Measurements from ENCODE around the gene EPB41L2. TPM values are rescaled to one million over a fixed set of nuclear protein-coding genes. Genes with fewer than 3 reads are reported as not detected.

Gene EPB41L2
- total and polyA plus RNA-seq, 2 donors (not counting 1 experiment from before 2014, with no cell fraction given) = 113 to 264 TPM

DNA sequence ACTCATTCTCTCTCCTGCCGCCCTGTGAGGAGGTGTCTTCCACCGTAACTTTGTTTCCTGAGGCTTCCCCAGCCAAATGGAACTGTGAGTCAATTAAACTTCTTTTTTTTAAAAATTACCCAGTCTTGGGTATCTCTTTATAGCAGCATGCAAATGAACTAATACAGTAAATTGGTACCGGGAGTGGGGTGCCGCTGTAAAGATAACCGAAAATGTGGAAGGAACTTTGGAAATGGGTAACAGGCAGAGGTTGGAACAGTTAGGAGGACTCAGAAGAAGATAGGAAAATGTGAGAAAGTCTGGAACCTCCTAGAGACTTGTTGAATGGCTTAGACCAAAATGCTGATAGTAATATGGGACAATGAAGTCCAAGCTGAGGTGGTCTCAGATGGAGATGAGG lies 55.8 kb downstream of the EPB41L2 start:
- Histone ChIP-seq H2AFZ (ENCODE audit: low read length) (no peak overlapping the region), H3K27ac (ENCODE audit: insufficient read depth, low read length) (no peak overlapping the region), H3K4me3 (replicated peaks in 1 of 4; ENCODE audit: control extremely low read depth in 1 of 4, insufficient read depth in 1 of 4, low read depth in 3 of 4, low read length in 4 of 4) (no peak overlapping the region), H3K79me2 (ENCODE audit: control insufficient read depth, insufficient read depth, low read length) (peaks cover 37% of the 10 kb centered on the region), H3K4me2 (ENCODE audit: extremely low read depth, insufficient read depth, low read length) (no peak overlapping the region), H3K4me1 (ENCODE audit: control insufficient read depth, extremely low read depth, insufficient read depth, low read length) (peaks cover 2% of the 10 kb centered on the region), H3K36me3 (ENCODE audit: control insufficient read depth, insufficient read depth, low read length) (no peaks in the 10 kb centered on the region), H3K9ac (ENCODE audit: insufficient read depth, low read length) (no peak overlapping the region), H3K9me3 (ENCODE audit: control insufficient read depth, insufficient read depth, low read depth, low read length) (peaks cover 2% of the 10 kb centered on the region), H4K20me1 (ENCODE audit: control insufficient read depth, extremely low read depth, insufficient read depth, low read length) (no peaks in the 10 kb centered on the region), H3K27me3 (ENCODE audit: control insufficient read depth, insufficient read depth, low read length) (no peaks in the 10 kb centered on the region)
- TF ChIP-seq, protein P1, sequence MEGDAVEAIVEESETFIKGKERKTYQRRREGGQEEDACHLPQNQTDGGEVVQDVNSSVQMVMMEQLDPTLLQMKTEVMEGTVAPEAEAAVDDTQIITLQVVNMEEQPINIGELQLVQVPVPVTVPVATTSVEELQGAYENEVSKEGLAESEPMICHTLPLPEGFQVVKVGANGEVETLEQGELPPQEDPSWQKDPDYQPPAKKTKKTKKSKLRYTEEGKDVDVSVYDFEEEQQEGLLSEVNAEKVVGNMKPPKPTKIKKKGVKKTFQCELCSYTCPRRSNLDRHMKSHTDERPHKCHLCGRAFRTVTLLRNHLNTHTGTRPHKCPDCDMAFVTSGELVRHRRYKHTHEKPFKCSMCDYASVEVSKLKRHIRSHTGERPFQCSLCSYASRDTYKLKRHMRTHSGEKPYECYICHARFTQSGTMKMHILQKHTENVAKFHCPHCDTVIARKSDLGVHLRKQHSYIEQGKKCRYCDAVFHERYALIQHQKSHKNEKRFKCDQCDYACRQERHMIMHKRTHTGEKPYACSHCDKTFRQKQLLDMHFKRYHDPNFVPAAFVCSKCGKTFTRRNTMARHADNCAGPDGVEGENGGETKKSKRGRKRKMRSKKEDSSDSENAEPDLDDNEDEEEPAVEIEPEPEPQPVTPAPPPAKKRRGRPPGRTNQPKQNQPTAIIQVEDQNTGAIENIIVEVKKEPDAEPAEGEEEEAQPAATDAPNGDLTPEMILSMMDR (conservative IDR thresholded peaks at IDR 0.05 in 1 of 2, IDR thresholded peaks at IDR 0.05 in 1 of 2; ENCODE audit: low read depth in 1 of 2, low read length in 2 of 2) = no peak
- no peak for TF ChIP-seq EZH2 (IDR thresholded peaks at IDR 0.05; ENCODE audit: low read length, missing control alignments)
- DNase-seq (ENCODE audit: low read depth in 2 of 2) = no peak

DNA sequence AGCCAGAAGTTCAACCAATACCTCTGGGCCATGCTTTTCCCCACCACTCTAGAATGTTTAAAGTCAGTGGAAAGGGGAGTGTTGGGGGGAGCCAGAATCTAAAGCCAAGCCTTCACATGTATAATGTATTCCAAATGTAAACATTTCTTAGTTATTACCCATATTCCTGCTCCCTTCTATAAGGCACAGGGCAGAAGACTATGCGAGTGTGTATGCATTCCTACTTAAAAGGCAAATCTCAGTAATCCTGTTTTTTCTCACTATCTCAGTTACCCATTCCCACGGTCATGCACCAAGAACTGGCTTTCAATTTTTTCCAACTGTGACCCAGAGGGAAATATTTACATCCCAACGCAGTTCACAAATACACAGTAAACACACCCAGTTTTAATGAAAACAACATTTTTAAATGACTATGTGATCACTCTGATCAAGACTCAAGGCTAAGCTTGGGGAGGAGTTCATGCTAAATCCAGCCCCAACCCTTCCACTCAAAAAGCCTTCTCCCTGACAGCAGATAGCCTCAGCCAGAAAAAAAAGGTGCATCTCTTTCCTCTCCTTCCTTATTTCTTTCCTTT lies 57.5 kb downstream of the EPB41L2 start:
- Histone ChIP-seq H3K4me3 (replicated peaks in 1 of 4; ENCODE audit: control extremely low read depth in 1 of 4, insufficient read depth in 1 of 4, low read depth in 3 of 4, low read length in 4 of 4) (no peak overlapping the region), H3K4me1 (ENCODE audit: control insufficient read depth, extremely low read depth, insufficient read depth, low read length) (peaks cover 6% of the 10 kb centered on the region), H2AFZ (ENCODE audit: low read length) (no peak overlapping the region), H3K27ac (ENCODE audit: insufficient read depth, low read length) (no peak overlapping the region), H3K79me2 (ENCODE audit: control insufficient read depth, insufficient read depth, low read length) (peaks cover 38% of the 10 kb centered on the region), H3K9me3 (ENCODE audit: control insufficient read depth, insufficient read depth, low read depth, low read length) (peaks cover 2% of the 10 kb centered on the region), H3K27me3 (ENCODE audit: control insufficient read depth, insufficient read depth, low read length) (no peaks in the 10 kb centered on the region), H4K20me1 (ENCODE audit: control insufficient read depth, extremely low read depth, insufficient read depth, low read length) (no peaks in the 10 kb centered on the region), H3K4me2 (ENCODE audit: extremely low read depth, insufficient read depth, low read length) (no peak overlapping the region), H3K9ac (ENCODE audit: insufficient read depth, low read length) (no peak overlapping the region), H3K36me3 (ENCODE audit: control insufficient read depth, insufficient read depth, low read length) (no peaks in the 10 kb centered on the region)
- DNase-seq (ENCODE audit: low read depth in 2 of 2) = no peak
- TF ChIP-seq EZH2 (IDR thresholded peaks at IDR 0.05; ENCODE audit: low read length, missing control alignments) = no peak
- TF ChIP-seq, protein P1 (conservative IDR thresholded peaks at IDR 0.05 in 1 of 2, IDR thresholded peaks at IDR 0.05 in 1 of 2; ENCODE audit: low read depth in 1 of 2, low read length in 2 of 2) = no peak

DNA sequence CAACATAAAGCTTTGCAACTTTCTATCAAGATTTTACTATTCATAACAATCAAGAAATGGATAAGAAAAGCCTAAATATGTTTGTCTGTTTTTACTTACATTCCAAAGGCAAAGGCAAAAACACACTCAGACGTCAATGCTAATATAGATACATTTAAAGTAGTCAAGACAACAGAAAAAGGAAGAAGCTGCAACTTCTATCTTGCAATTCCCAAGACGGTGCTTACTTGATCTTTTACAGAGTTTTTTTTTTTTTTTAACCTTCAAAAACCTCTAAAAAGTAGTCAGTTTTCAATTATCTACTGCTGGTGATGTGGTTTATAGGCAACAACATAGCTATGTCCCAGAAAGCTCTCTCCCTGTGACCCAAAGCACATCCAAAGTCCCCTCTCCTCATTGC lies 58.1 kb downstream of the EPB41L2 start:
- H2AFZ ChIP-seq (ENCODE audit: low read length) = no peak overlapping the region
- no peak overlapping the region for H3K4me3 ChIP-seq (replicated peaks in 1 of 4; ENCODE audit: control extremely low read depth in 1 of 4, insufficient read depth in 1 of 4, low read depth in 3 of 4, low read length in 4 of 4)
- H3K36me3 ChIP-seq (ENCODE audit: control insufficient read depth, insufficient read depth, low read length) = no peaks in the 10 kb centered on the region
- peaks cover 42% of the 10 kb centered on the region for H3K79me2 ChIP-seq (ENCODE audit: control insufficient read depth, insufficient read depth, low read length)
- H3K4me2 ChIP-seq (ENCODE audit: extremely low read depth, insufficient read depth, low read length) = no peak overlapping the region
- no peaks in the 10 kb centered on the region for H3K27me3 ChIP-seq (ENCODE audit: control insufficient read depth, insufficient read depth, low read length)
- no peak overlapping the region for H3K27ac ChIP-seq (ENCODE audit: insufficient read depth, low read length)
- DNase-seq (ENCODE audit: low read depth in 2 of 2) = no peak
- TF ChIP-seq, protein P1 (conservative IDR thresholded peaks at IDR 0.05 in 1 of 2, IDR thresholded peaks at IDR 0.05 in 1 of 2; ENCODE audit: low read depth in 1 of 2, low read length in 2 of 2) = no peak
- no peak for TF ChIP-seq EZH2 (IDR thresholded peaks at IDR 0.05; ENCODE audit: low read length, missing control alignments)
- H3K9me3 ChIP-seq (ENCODE audit: control insufficient read depth, insufficient read depth, low read depth, low read length) = peaks cover 2% of the 10 kb centered on the region
- no peaks in the 10 kb centered on the region for H4K20me1 ChIP-seq (ENCODE audit: control insufficient read depth, extremely low read depth, insufficient read depth, low read length)
- peaks cover 6% of the 10 kb centered on the region for H3K4me1 ChIP-seq (ENCODE audit: control insufficient read depth, extremely low read depth, insufficient read depth, low read length)
- no peak overlapping the region for H3K9ac ChIP-seq (ENCODE audit: insufficient read depth, low read length)
